ENCODE measurements around the gene TAP2.

TAP2 gene

GRCh38 chr6:32854376-32855178 is 16.0 kb upstream of the TAP2 start:
- DNase-seq = peak in 3 of 5 experiments; percentile 47 to 75 (median 57)

GRCh38 chr6:32853541-32854375 is 15.2 kb upstream of the TAP2 start, which contains the start of the genes PSMB9 and TAP1:
TSS of gene PSMB9 (plus strand) at chr6:32854192. CDS start at chr6:32854230, 38 bp downstream.
TSS of gene TAP1 (minus strand) at chr6:32853704. CDS start at chr6:32853636, 68 bp downstream.
- DNase-seq = peak; percentile 84 to 96 (median 93)

- DNase-seq = peak in 3 of 5 experiments; percentile 49 to 54 (median 53)
Observed at GRCh38 chr6:32852844-32853540, 14.5 kb upstream of the TAP2 start.

GRCh38 chr6:32852018-32852843 is 13.7 kb upstream of the TAP2 start:
- no peak for DNase-seq

- no peak for DNase-seq
Observed at GRCh38 chr6:32851025-32851424, 12.5 kb upstream of the TAP2 start.

- DNase-seq = peak in 1 of 5 experiments; percentile 66
Observed at GRCh38 chr6:32849126-32849525, 10.6 kb upstream of the TAP2 start.

- DNase-seq = no peak
Observed at GRCh38 chr6:32847795-32848194, 9.3 kb upstream of the TAP2 start.

- DNase-seq = no peak
Observed at GRCh38 chr6:32847004-32847403, 8.5 kb upstream of the TAP2 start.

GRCh38 chr6:32845384-32845884 is 6.9 kb upstream of the TAP2 start:
- peak in 3 of 5 experiments; percentile 36 to 77 (median 51) for DNase-seq

- DNase-seq = peak in 1 of 5 experiments; percentile 61
Observed at GRCh38 chr6:32844839-32845383, 6.4 kb upstream of the TAP2 start.

- peak; percentile 81 to 98 (median 97) for DNase-seq
Observed at GRCh38 chr6:32843979-32844838, 5.7 kb upstream of the TAP2 start, which contains the start of gene PSMB8. TSS of gene PSMB8 (minus strand) at chr6:32844047. CDS start at chr6:32843996, 51 bp downstream.

- no peak for DNase-seq
Observed at GRCh38 chr6:32843331-32843978, 4.9 kb upstream of the TAP2 start.

- no peak for DNase-seq
Observed at GRCh38 chr6:32842690-32843089, 4.2 kb upstream of the TAP2 start.

- no peak for DNase-seq
Observed at GRCh38 chr6:32842021-32842650, 3.6 kb upstream of the TAP2 start.

GRCh38 chr6:32840604-32841246 is 2.2 kb upstream of the TAP2 start:
- peak in 1 of 5 experiments; percentile 86 for DNase-seq

- DNase-seq = no peak
Observed at GRCh38 chr6:32839356-32839755, 817 bp upstream of the TAP2 start.

GRCh38 chr6:32837651-32838113 is 857 bp downstream of the TAP2 start:
- no peak for DNase-seq

- DNase-seq = no peak
Observed at GRCh38 chr6:32836873-32837272, 1.7 kb downstream of the TAP2 start.
